ENCODE results near the gene GP9.

DNA sequence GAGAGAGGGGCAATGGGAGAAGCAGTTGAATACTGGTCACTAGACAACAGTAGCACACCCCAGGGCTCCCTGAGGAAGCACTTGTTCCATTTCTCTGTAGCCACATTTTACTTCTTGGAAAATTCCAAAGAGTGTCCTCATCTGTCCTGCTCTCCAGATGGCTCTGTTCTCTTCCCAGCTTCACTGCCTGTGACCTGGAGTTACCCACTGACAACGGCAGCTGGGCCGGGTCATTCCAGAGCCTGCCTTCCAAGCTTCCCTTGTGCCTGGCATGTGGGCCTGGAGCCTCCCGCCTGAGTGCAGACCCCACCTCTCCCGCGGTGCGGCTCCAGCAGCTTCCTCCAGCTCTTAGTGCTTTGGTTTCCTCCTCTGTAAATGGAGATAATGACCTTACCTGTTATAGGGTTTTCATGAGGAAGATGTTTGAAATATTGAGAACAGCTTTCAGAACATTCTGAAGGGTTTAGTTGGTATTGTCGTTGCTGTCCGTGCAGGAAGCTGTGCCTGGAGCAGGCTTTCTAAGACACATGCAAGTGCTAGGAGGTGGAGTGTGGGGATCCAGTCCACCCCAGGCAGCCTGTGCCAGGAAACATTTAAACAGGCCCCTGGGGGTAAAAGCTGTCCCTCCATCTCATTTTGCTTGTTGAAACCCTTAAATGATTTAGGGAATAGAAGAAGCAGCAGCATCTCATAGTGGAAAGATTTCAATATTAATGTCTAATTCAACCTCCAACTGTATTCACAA, 34.7 kb upstream of the GP9 start:
- TF ChIP-seq, protein P1, sequence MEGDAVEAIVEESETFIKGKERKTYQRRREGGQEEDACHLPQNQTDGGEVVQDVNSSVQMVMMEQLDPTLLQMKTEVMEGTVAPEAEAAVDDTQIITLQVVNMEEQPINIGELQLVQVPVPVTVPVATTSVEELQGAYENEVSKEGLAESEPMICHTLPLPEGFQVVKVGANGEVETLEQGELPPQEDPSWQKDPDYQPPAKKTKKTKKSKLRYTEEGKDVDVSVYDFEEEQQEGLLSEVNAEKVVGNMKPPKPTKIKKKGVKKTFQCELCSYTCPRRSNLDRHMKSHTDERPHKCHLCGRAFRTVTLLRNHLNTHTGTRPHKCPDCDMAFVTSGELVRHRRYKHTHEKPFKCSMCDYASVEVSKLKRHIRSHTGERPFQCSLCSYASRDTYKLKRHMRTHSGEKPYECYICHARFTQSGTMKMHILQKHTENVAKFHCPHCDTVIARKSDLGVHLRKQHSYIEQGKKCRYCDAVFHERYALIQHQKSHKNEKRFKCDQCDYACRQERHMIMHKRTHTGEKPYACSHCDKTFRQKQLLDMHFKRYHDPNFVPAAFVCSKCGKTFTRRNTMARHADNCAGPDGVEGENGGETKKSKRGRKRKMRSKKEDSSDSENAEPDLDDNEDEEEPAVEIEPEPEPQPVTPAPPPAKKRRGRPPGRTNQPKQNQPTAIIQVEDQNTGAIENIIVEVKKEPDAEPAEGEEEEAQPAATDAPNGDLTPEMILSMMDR (IDR thresholded peaks at IDR 0.05), result no peak
- TF ChIP-seq ZFX (IDR thresholded peaks at IDR 0.05; ENCODE audit: borderline replicate concordance), result no peak

Data from 22Rv1 (cell line).